K562 (cell line): ENCODE results near the gene GTF3C6. TPM values are rescaled to one million over a fixed set of nuclear protein-coding genes. Genes with fewer than 3 reads are reported as not detected.

Experiments used
- BDP1 ChIP-seq: IDR thresholded peaks from 3 replicates; pipeline ENCODE4 v1.6.1; 2011; ENCODE audit not compliant: insufficient read length, insufficient read depth
- C11orf30 ChIP-seq: fragments of 450-650 bp; IDR thresholded peaks from 2 replicates; pipeline ENCODE4 v1.6.1; 2016; ENCODE audit warnings: low read depth, mild to moderate bottlenecking
- CGGBP1 ChIP-seq: fragments of 250-450 bp; sonication (Bioruptor Pico); IDR thresholded peaks from 2 replicates; pipeline ENCODE4 v1.9.0; 2021; ENCODE audit warnings: mild to moderate bottlenecking
- ELK1 ChIP-seq: sonication (generic); formaldehyde crosslinking; IDR thresholded peaks from 2 replicates; pipeline ENCODE4 v1.8.1; 2022; ENCODE audit warnings: missing genetic modification reagents
- FIP1L1 ChIP-seq: fragments of 200-400 bp; formaldehyde crosslinking; IDR thresholded peaks from 2 replicates; pipeline ENCODE4 v1.6.1; 2018; ENCODE audit warnings: mild to moderate bottlenecking, low read depth, low read length; ENCODE audit not compliant: poor library complexity, severe bottlenecking
- GTF2F1 ChIP-seq: IDR thresholded peaks from 2 replicates; pipeline ENCODE4 v1.6.1; 2011; ENCODE audit warnings: low read depth, low read length, improper control_type of control experiment
- HDAC1 ChIP-seq, 2 experiments: fragments of 450-650 bp; IDR thresholded peaks; 2 replicates each; pipeline ENCODE4 v1.6.1; 2016 to 2017; ENCODE audit warnings: inconsistent platforms in 1 of 2, mild to moderate bottlenecking in 1 of 2, moderate library complexity in 1 of 2
- JUND ChIP-seq, 2 experiments: IDR thresholded peaks; 2 replicates in 1 of 2; 3 replicates in 1 of 2; pipeline ENCODE4 v1.6.1; 2011; ENCODE audit warnings: borderline replicate concordance in 2 of 2, low read depth in 2 of 2, low read length in 2 of 2, improper control_type of control experiment in 1 of 2, missing biosample characterization in 1 of 2, missing genetic modification characterization in 1 of 2, missing genetic modification reagents in 1 of 2
- PML ChIP-seq: IDR thresholded peaks from 2 replicates; pipeline ENCODE4 v1.6.1; 2012; ENCODE audit warnings: low read length, inconsistent platforms
- RBFOX2 ChIP-seq: fragments of 200-400 bp; formaldehyde crosslinking; IDR thresholded peaks from 2 replicates; pipeline ENCODE4 v1.6.1; 2017; ENCODE audit warnings: low read depth, mild to moderate bottlenecking, low read length, moderate library complexity
- SRSF9 ChIP-seq: fragments of 200-400 bp; formaldehyde crosslinking; IDR thresholded peaks from 2 replicates; pipeline ENCODE4 v1.6.1; 2017; ENCODE audit warnings: low read depth, low read length, borderline replicate concordance
- TBP ChIP-seq: optimal IDR thresholded peaks from 2 replicates; pipeline ENCODE3; 2011; ENCODE audit warnings: low read depth, low read length, improper control_type of control experiment
- TCF7L2 ChIP-seq: fragments of 150-350 bp; IDR thresholded peaks from 2 replicates; pipeline ENCODE4 v1.6.1; 2016; ENCODE audit warnings: low read depth, mild to moderate bottlenecking, low read length, moderate library complexity
- TCFL5 ChIP-seq: fragments of 250-450 bp; sonication (Bioruptor Pico); conservative IDR thresholded peaks from 2 replicates; pipeline ENCODE4 v1.6.1; 2021; ENCODE audit warnings: mild to moderate bottlenecking, moderate library complexity, matching md5 sums
- YY1 ChIP-seq, 3 experiments: IDR thresholded peaks; 2 replicates each; pipeline ENCODE4 v1.6.1; 2011; ENCODE audit warnings: low read length in 2 of 3, mild to moderate bottlenecking in 2 of 3, moderate library complexity in 2 of 3, borderline replicate concordance in 1 of 3, control low read depth in 1 of 3, low read depth in 1 of 3; ENCODE audit not compliant: insufficient read depth in 3 of 3, insufficient replicate concordance in 2 of 3, control insufficient read depth in 1 of 3, insufficient read length in 1 of 3; ENCODE audit errors: extremely low read depth in 1 of 3
- ZBTB17 ChIP-seq: fragments of 450-650 bp; formaldehyde crosslinking; IDR thresholded peaks from 2 replicates; pipeline ENCODE4 v1.4.0; 2020; ENCODE audit warnings: mild to moderate bottlenecking
- ZBTB34 ChIP-seq: fragments of 250-450 bp; sonication (Bioruptor Pico); IDR thresholded peaks from 2 replicates; pipeline ENCODE4 v1.8.0; 2021; ENCODE audit warnings: mild to moderate bottlenecking, moderate library complexity
- ZBTB9 ChIP-seq: fragments of 450-650 bp; formaldehyde crosslinking; IDR thresholded peaks from 2 replicates; pipeline ENCODE4 v1.4.0; 2020; ENCODE audit warnings: mild to moderate bottlenecking, moderate library complexity
- ZFP36 ChIP-seq: fragments of 150-350 bp; IDR thresholded peaks from 2 replicates; pipeline ENCODE4 v1.6.1; 2018; ENCODE audit warnings: low read length, low read depth; ENCODE audit not compliant: partially characterized antibody
- ZNF184 ChIP-seq: sonication (generic); formaldehyde crosslinking; IDR thresholded peaks from 2 replicates; pipeline ENCODE4 v1.5.0; 2020; ENCODE audit warnings: missing genetic modification reagents
- ZNF589 ChIP-seq: fragments of 200-800 bp; sonication (Bioruptor generic); IDR thresholded peaks from 2 replicates; pipeline ENCODE4 v1.6.1; 2016; ENCODE audit warnings: low read depth, missing genetic modification characterization, missing compliant biosample characterization
- ZNF668 ChIP-seq: fragments of 250-450 bp; sonication (Bioruptor Pico); IDR thresholded peaks from 2 replicates; pipeline ENCODE4 v1.8.0; 2022; ENCODE audit warnings: mild to moderate bottlenecking, inconsistent platforms
- polyA plus RNA-seq, 8 experiments: library from polyadenylated mRNA; depleted of rRNA in 4 of 8; stranded (reverse) in 5 of 8; unstranded in 3 of 8; fragments of >200 nt; fragmentation: Nextera tagmentation in 2 of 8; fragmentation: Illumina TruSeq in 1 of 8; extraction: Ambion mirVana in 2 of 8; extraction: Trizol in 1 of 8; gene quantifications; 2 replicates each; pipeline versions ENCODE4 v1.2.1 to v1.2.3, GENCODE V29; 2011 to 2014; ENCODE audit warnings: inconsistent platforms in 1 of 8, missing spikeins in 1 of 8
- total RNA-seq, 7 experiments: library from RNA; depleted of rRNA in 6 of 7; stranded (reverse); fragments of >200 nt in 6 of 7; fragmentation: Illumina TruSeq in 2 of 7; extraction: Trizol in 2 of 7; gene quantifications; 2 replicates each; pipeline versions ENCODE4 v1.2.1 to v1.2.3, GENCODE V29; 2011 to 2021; ENCODE audit warnings: low replicate concordance in 1 of 7

The GTF3C6 gene
- total and polyA plus RNA-seq, 9 of the 15 experiments (the other 6 are each of a cell fraction or from before 2014, with no cell fraction given) = 37.6 to 140 (median 111) TPM

GRCh38 chr6:110958329-110959192 lies at the start of gene GTF3C6 (continued):
- TF ChIP-seq HDAC1 (IDR thresholded peaks at IDR 0.05) (peak in 1 of 2 experiments; percentile 85; a peak in 2 of 4 replicates), CGGBP1 (no peak; the same call in 1 of the 2 replicates), ELK1 (CRISPR knock-in tag) (no peak), RBFOX2 (peak; percentile 99), ZNF589 (peak; percentile 86), JUND (IDR thresholded peaks at IDR 0.05; ENCODE audit: borderline replicate concordance, low read depth, low read length) (peak; percentile 31; the same call in 1 of the 2 replicates), JUND (tag; IDR thresholded peaks at IDR 0.05; ENCODE audit: borderline replicate concordance, low read depth, low read length) (no peak), C11orf30 (peak; percentile 56; the same call in 1 of the 2 replicates), ZBTB34 (CRISPR knock-in tag) (no peak), SRSF9 (no peak), PML (peak; percentile 73; the same call in 1 of the 2 replicates), ZBTB9 (CRISPR knock-in tag) (0 out of 2 replicates have a peak, but pooled peaks have one; percentile 62), ZFP36 (no peak), ZNF668 (CRISPR knock-in tag) (no peak), GTF2F1 (0 out of 2 replicates have a peak, but pooled peaks have one; percentile 36), TCF7L2 (no peak), YY1 (IDR thresholded peaks at IDR 0.05; ENCODE audit: borderline replicate concordance in 1 of 3, control insufficient read depth in 1 of 3, extremely low read depth in 1 of 3, insufficient read depth in 3 of 3, insufficient read length in 1 of 3, insufficient replicate concordance in 2 of 3, low read depth in 1 of 3, low read length in 2 of 3) (peak; percentile 95 to 99 (median 98)), ZNF184 (no peak), FIP1L1 (peak; percentile 86), TCFL5 (no peak), ZBTB17 (peak; percentile 47; the same call in 1 of the 2 replicates), TBP (peak; percentile 90), BDP1 (no peak)
